HG02973 (cell line): ENCODE measurements around the gene GDF7.
A peak's percentile ranks its signal among the peaks of the same experiment; 100 is the strongest.

ENCODE experiments used
- ATAC-seq: cut with Tn5 transposase; IDR thresholded peaks from one replicate; pipeline ENCODE4 v1.9.1; 2021; ENCODE audit warnings: moderate library complexity; ENCODE audit not compliant: unreplicated experiment

GDF7 gene

DNA sequence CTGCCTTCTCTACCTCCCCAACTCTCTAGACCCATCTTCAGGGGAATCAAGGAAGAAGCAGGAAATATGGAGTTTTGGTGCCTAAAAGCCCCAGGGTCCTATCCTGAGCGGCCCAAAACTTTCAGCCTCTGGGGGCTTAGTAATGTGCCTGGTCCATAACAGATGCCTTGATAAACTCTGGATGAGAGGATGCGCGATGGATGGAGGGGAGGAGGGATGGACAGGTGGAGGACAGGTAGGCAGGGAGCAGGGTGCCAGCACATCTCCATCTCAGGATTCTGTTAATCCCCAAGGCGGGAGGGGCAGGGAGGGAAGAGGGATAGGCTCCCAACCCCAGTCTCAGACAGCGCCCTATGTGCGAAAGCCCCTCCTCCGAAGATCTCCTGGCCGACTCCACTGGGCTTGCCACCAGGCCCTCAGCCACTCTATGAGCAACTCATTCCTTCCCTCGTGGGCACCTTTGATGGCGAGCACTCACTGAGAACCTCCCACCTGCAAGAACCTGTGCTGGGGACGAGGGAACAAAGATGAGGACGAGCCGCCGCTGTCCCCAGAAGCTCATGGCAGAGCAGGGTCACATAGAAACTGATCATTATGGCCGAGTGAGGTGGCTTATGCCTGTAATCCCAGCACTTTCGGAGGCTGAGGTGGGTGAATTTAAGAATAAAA lies 39.1 kb upstream of the GDF7 start:
- ATAC-seq, result no peak

GRCh38 chr2:20629181-20629580 lies 37.8 kb upstream of the GDF7 start:
- ATAC-seq, result no peak

GRCh38 chr2:20629581-20630171 lies 37.3 kb upstream of the GDF7 start:
- no peak for ATAC-seq

- ATAC-seq, result no peak
Observed at GRCh38 chr2:20630967-20631366, 36.0 kb upstream of the GDF7 start.

- ATAC-seq, result no peak
Observed at GRCh38 chr2:20631617-20632307, 35.2 kb upstream of the GDF7 start.

DNA sequence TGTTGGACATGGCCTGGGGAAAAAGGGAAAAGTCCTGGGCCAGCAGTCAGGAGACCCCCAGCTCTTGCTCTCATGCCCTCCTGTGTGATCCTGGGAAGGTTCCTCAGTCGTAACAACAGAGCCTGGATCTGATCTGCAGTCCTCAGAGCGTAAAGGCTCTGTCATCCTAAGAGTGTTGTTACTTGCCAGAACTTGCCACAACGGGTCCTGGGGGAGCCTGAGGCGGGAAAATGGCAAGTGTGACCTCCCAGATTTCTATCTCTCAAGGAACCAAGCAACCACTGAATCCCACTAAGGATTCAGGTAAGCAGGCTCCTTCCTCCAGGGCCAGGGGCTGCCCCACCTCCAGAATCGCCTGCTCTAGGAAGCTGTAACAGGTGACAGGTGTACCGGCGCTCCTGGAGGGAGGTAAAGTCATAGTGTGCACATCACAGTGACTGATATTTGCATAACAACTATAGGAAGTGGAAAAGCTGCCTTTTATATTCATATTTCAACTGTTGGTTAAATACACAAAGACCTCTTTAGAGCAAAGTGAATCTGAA lies 34.4 kb upstream of the GDF7 start:
- ATAC-seq, result no peak

- ATAC-seq, result no peak
Observed at GRCh38 chr2:20633001-20633400, 33.9 kb upstream of the GDF7 start.

- no peak for ATAC-seq
Observed at GRCh38 chr2:20633794-20634506, 33.0 kb upstream of the GDF7 start.

GRCh38 chr2:20634507-20635112 lies 32.3 kb upstream of the GDF7 start:
- ATAC-seq, result no peak

- no peak for ATAC-seq
Observed at GRCh38 chr2:20635113-20635510, 31.8 kb upstream of the GDF7 start.

- peak; percentile 80 for ATAC-seq
Observed at GRCh38 chr2:20635675-20636584, 31.0 kb upstream of the GDF7 start.

DNA sequence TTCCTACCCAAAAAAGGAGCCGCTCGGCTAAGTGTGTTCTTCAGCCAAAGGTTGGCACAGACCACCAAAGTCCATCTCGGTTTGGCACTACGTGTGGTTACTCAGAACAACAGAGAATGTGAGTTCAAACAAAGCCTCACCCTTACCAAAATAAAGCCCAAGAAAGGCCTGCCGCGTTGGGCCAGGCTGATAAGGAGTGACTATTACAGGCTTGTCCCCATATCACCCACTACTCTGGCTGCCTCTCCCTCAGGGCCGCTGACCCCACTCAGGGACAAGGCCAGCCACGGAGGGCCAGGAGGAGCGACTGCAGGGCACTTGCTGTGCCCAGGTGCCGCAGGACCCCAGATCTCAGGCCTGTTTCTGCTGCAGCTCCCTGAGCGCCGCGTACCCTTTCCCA lies 29.8 kb upstream of the GDF7 start:
- ATAC-seq, result no peak

GRCh38 chr2:20638014-20638413 lies 28.9 kb upstream of the GDF7 start:
- no peak for ATAC-seq

GRCh38 chr2:20638646-20639430 lies 28.1 kb upstream of the GDF7 start:
- ATAC-seq, result no peak

- no peak for ATAC-seq
Observed at GRCh38 chr2:20640411-20641122, 26.4 kb upstream of the GDF7 start.

DNA sequence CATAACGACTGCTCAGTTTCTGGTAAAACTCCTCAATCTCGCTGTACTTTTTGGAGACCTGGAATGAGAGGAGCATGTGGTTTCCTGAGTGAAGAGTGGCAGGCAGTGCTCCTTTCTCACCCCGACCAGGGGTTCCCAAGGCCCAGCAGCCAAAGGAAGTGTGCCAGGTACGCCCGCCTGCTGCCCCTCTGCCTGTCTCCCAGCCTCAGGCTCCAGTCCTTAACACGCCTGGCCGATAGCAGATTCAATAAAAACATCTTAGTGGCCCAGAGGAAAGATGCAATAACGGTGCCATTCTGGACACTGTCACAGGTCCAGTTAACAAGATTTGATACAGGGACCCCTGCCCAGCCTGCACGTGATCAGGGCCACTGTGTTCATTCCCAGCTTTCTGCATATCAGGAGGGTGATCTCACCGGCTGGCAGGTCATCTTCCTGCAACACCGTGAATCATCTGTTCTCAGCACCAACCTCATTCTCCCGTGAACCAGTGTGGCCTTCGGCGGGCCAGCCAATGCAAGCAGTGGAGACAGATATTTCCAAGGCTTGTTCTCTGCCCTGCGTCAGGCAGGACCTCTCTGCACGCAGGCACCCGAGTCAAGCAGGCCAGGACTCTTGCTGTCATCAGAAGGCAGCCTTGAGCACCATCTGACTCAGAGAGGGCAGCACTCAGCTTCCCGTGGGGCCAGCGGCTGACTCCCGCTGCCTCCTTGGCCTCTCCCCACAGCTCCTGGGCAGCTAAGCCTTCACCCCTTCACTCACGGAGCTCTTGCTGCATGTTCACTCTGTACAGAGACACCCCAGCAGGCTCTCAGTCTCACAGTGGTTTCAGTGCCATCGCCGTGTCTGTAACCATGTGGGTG lies 25.6 kb upstream of the GDF7 start:
- no peak for ATAC-seq

DNA sequence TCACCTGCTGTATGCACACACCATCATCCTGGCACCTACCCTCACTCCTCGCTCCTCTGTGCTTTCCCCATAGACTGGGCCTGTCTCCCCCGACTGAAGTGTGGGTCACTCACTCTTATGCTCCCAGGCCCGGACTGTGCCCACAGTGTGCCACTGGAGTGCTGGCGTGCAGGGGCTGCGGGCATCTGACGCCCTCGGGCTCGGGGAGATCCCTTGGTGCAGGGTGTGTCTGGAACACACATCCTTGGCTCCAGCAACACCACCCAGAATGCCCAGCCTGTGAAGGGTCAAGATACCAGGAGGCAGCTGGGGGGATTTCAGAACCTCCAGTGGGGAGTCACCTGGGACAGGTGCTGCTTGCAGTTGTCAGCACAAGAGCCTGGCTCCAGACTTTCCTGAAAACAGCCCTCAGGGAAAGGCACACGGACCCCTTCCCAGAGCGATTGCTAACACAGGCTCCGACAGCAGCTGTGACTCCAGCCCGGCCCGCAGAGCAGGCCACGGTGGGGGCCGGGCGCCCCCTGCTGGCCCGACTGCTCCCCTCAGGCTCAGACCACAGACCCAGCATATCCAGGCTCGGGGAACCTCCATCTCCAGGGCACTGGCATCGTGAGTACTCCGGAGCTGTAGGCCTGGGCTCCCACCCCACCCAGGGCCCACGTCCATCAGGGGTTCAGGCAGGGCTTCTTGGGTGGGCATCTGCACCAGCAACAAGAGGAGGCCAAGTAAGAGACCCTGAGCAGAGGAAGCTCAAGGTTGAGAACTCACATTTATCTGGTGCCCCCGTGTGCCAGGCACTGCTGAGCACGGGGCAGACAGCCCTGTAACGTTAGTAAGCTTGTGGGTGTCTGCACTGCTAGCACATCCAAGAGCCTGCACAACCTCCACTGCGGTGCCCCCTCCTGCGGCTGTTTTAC lies 24.6 kb upstream of the GDF7 start:
- peak; percentile 95 for ATAC-seq
